Thyroid gland (tissue), 4 donors: ENCODE data around the gene COL1A2.

ENCODE experiments used
- POLR2A ChIP-seq, 2 donors: fragments of 450-650 bp; IDR thresholded peaks; one replicate each; pipeline ENCODE4 v1.6.1; 2017; ENCODE audit warnings: antibody characterized with exemption in 2 of 2, mild to moderate bottlenecking in 2 of 2, moderate library complexity in 1 of 2
- TF ChIP-seq, protein P1 (sequence below), 6 experiments: fragments of 200-600 bp in 3 of 6; fragments of 450-650 bp in 3 of 6; sonication (generic) in 3 of 6; IDR thresholded peaks; one replicate each; pipeline ENCODE4 v1.5.1; 2016 to 2019; ENCODE audit warnings: antibody characterized with exemption in 6 of 6, mild to moderate bottlenecking in 2 of 6, inconsistent platforms in 1 of 6, moderate library complexity in 1 of 6

DNA sequence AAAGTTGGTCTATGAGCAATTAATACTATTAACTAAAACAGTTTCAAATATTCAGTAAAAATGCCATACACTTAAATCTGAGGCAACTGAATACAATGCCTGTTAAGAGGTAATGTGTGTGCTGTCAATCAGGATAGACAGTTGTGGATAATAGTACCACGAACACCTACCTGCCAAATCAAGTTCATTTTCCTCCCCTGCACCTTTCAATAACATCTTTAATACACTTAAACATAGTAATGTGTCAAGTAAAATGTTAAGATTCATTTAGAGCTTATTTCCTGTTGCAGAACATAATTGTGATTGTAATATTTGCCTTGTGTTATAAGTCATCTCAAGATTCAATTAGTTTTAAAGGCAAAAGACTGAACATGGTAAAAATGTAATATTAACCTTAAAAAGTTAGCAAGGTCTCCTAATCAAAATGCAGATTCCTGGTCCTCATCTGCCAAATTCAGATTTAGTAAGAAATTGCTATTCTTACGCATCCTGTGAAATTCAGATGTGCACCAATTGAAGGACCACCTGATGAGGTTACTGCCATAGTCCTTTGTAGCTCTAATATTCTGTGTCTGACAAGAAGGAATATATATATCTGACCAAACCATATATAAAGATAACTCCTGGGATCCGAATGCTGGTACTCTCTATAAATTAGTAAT, 37.1 kb downstream of the COL1A2 start:
- TF ChIP-seq, protein P1, sequence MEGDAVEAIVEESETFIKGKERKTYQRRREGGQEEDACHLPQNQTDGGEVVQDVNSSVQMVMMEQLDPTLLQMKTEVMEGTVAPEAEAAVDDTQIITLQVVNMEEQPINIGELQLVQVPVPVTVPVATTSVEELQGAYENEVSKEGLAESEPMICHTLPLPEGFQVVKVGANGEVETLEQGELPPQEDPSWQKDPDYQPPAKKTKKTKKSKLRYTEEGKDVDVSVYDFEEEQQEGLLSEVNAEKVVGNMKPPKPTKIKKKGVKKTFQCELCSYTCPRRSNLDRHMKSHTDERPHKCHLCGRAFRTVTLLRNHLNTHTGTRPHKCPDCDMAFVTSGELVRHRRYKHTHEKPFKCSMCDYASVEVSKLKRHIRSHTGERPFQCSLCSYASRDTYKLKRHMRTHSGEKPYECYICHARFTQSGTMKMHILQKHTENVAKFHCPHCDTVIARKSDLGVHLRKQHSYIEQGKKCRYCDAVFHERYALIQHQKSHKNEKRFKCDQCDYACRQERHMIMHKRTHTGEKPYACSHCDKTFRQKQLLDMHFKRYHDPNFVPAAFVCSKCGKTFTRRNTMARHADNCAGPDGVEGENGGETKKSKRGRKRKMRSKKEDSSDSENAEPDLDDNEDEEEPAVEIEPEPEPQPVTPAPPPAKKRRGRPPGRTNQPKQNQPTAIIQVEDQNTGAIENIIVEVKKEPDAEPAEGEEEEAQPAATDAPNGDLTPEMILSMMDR (IDR thresholded peaks at IDR 0.05) = no peak
- TF ChIP-seq POLR2A (IDR thresholded peaks at IDR 0.05) = no peak
